ENCODE results near the gene SMARCA2. TPM values are rescaled to one million over a fixed set of nuclear protein-coding genes. Genes with fewer than 3 reads are reported as not detected.

Gene SMARCA2
- total and polyA plus RNA-seq, 4 experiments from 2014 or later, result 18.5 to 245 (median 142) TPM

GRCh38 chr9:2164268-2164667 lies 149.1 kb downstream of the SMARCA2 start:
- Histone ChIP-seq H3K36me3 (ENCODE audit: insufficient read depth, low read length) (peaks cover 16% of the 10 kb centered on the region), H3K27ac (ENCODE audit: low read depth, low read length) (no peak overlapping the region), H3K9me3 (ENCODE audit: control insufficient read depth in 1 of 2, low read length in 2 of 2) (no peaks in the 10 kb centered on the region), H3K27me3 (ENCODE audit: insufficient read depth, low read length) (no peaks in the 10 kb centered on the region), H3K4me3 (ENCODE audit: low read length in 2 of 2) (no peak overlapping the region), H3K4me1 (ENCODE audit: insufficient read depth, low read length) (peaks cover 18% of the 10 kb centered on the region)
- Mint-ChIP-seq H3K27ac (peak overlapping the region in 1 of 7 donors; percentile 19), H3K27me3 (no peaks in the 10 kb centered on the region), H3K36me3 (peaks cover 57 to 68% of the 10 kb centered on the region in 2 donors), H3K4me3 (no peak overlapping the region), H3K9me3 (no peaks in the 10 kb centered on the region), H3K4me1 (peaks cover 24 to 60% (median 48%) of the 10 kb centered on the region in 4 donors)
- intact Hi-C loops (cut with micrococcal nuclease), result no loop called here
- ChIA-PET POLR2A (ENCODE audit: partially characterized antibody) (no interaction called here), CTCF (ENCODE audit: partially characterized antibody) (no interaction called here)
- no peak for DNase-seq

- CTCF ChIA-PET (ENCODE audit: partially characterized antibody), result interaction anchor here (0.8 kb wide), 1 partner anchor 17 kb away, joined by 3 read pairs; no protein-coding TSS in a partner anchor
- intact Hi-C loops (cut with micrococcal nuclease), result no loop called here
These were observed 151.1 kb downstream of the SMARCA2 start for GRCh38 chr9:2166203-2166602.

DNA sequence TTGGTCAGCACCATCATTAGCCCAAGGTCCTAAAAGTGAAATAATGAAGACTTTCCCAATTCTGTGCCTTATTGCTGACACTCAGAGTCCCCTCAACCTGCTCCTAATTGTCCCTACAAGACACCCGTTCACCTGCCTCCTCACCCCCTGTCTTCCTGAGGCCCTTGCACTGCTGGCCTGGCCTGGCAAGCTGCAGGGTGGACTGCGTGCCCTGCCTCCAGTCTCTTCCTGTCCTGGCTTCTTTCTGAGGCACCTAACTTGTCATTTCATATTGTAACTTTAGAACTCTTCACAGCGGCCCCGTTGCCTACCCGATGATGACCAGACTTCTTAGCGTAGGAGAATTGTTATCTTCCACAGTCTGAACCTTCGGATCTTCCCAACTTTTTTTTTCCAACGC lies 153.9 kb downstream of the SMARCA2 start:
- Histone ChIP-seq H3K4me3 (ENCODE audit: low read length in 2 of 2) (no peak overlapping the region), H3K36me3 (ENCODE audit: insufficient read depth, low read length) (peaks cover 48% of the 10 kb centered on the region), H3K27me3 (ENCODE audit: insufficient read depth, low read length) (no peaks in the 10 kb centered on the region), H3K27ac (ENCODE audit: low read depth, low read length) (no peak overlapping the region), H3K9me3 (ENCODE audit: control insufficient read depth in 1 of 2, low read length in 2 of 2) (no peaks in the 10 kb centered on the region), H3K4me1 (ENCODE audit: insufficient read depth, low read length) (no peaks in the 10 kb centered on the region)
- peak overlapping the region in 2 of 7 donors; percentile 58 to 73 for H3K27ac Mint-ChIP-seq
- no peak overlapping the region for H3K4me3 Mint-ChIP-seq
- ChIA-PET CTCF (ENCODE audit: partially characterized antibody) (no interaction called here), POLR2A (ENCODE audit: partially characterized antibody) (no interaction called here)
- H3K9me3 Mint-ChIP-seq, result peaks cover 0 to 1% (median 0%) of the 10 kb centered on the region in 8 donors
- intact Hi-C loops (cut with micrococcal nuclease), result no loop called here
- no peak for DNase-seq
- no peaks in the 10 kb centered on the region for H3K27me3 Mint-ChIP-seq
- H3K36me3 Mint-ChIP-seq, result peaks cover 64 to 85% of the 10 kb centered on the region in 2 donors
- peaks cover 17 to 47% (median 33%) of the 10 kb centered on the region in 4 donors for H3K4me1 Mint-ChIP-seq

More at GRCh38 chr9:2166203-2166602, 151.1 kb downstream of the SMARCA2 start:
- DNase-seq, result no peak
- Mint-ChIP-seq H3K4me1 (peaks cover 16 to 45% (median 34%) of the 10 kb centered on the region in 4 donors), H3K4me3 (no peak overlapping the region), H3K27ac (peak overlapping the region in 1 of 7 donors; percentile 48), H3K36me3 (peaks cover 69 to 84% of the 10 kb centered on the region in 2 donors), H3K9me3 (no peaks in the 10 kb centered on the region), H3K27me3 (no peaks in the 10 kb centered on the region)
- POLR2A ChIA-PET (ENCODE audit: partially characterized antibody), result no interaction called here
- H3K9me3 ChIP-seq (ENCODE audit: control insufficient read depth in 1 of 2, low read length in 2 of 2), result no peaks in the 10 kb centered on the region
- peaks cover 7% of the 10 kb centered on the region for H3K4me1 ChIP-seq (ENCODE audit: insufficient read depth, low read length)
- H3K27me3 ChIP-seq (ENCODE audit: insufficient read depth, low read length), result no peaks in the 10 kb centered on the region
- no peak overlapping the region for H3K4me3 ChIP-seq (ENCODE audit: low read length in 2 of 2)
- no peak overlapping the region for H3K27ac ChIP-seq (ENCODE audit: low read depth, low read length)
- peaks cover 33% of the 10 kb centered on the region for H3K36me3 ChIP-seq (ENCODE audit: insufficient read depth, low read length)

- H3K36me3 ChIP-seq (ENCODE audit: insufficient read depth, low read length), result peaks cover 48% of the 10 kb centered on the region
- POLR2A ChIA-PET (ENCODE audit: partially characterized antibody), result no interaction called here
- Mint-ChIP-seq H3K4me3 (no peak overlapping the region), H3K36me3 (peaks cover 50 to 80% of the 10 kb centered on the region in 2 donors), H3K9me3 (peaks cover 0 to 1% (median 0%) of the 10 kb centered on the region in 8 donors), H3K4me1 (peaks cover 11 to 44% (median 32%) of the 10 kb centered on the region in 4 donors), H3K27ac (no peak overlapping the region), H3K27me3 (no peaks in the 10 kb centered on the region)
- intact Hi-C loops (cut with micrococcal nuclease), result no loop called here
- H3K27ac ChIP-seq (ENCODE audit: low read depth, low read length), result no peak overlapping the region
- H3K4me1 ChIP-seq (ENCODE audit: insufficient read depth, low read length), result no peaks in the 10 kb centered on the region
- H3K4me3 ChIP-seq (ENCODE audit: low read length in 2 of 2), result no peak overlapping the region
- DNase-seq, result no peak
- CTCF ChIA-PET (ENCODE audit: partially characterized antibody), result no interaction called here
- no peaks in the 10 kb centered on the region for H3K9me3 ChIP-seq (ENCODE audit: control insufficient read depth in 1 of 2, low read length in 2 of 2)
- H3K27me3 ChIP-seq (ENCODE audit: insufficient read depth, low read length), result no peaks in the 10 kb centered on the region
These were observed 155.6 kb downstream of the SMARCA2 start for GRCh38 chr9:2170722-2171121.

GRCh38 chr9:2173170-2173569 lies 158.0 kb downstream of the SMARCA2 start:
- intact Hi-C loops (cut with micrococcal nuclease), result no loop called here
- ChIA-PET POLR2A (ENCODE audit: partially characterized antibody) (no interaction called here), CTCF (ENCODE audit: partially characterized antibody) (no interaction called here)
- no peaks in the 10 kb centered on the region for H3K27me3 Mint-ChIP-seq
- no peak overlapping the region for H3K27ac ChIP-seq (ENCODE audit: low read depth, low read length)
- H3K4me3 ChIP-seq (ENCODE audit: low read length in 2 of 2), result no peak overlapping the region
- H3K27ac Mint-ChIP-seq, result peak overlapping the region in 2 of 7 donors; percentile 7 to 26
- peaks cover 10 to 38% (median 20%) of the 10 kb centered on the region in 4 donors for H3K4me1 Mint-ChIP-seq
- H3K36me3 Mint-ChIP-seq, result peaks cover 44 to 68% of the 10 kb centered on the region in 2 donors
- H3K27me3 ChIP-seq (ENCODE audit: insufficient read depth, low read length), result no peaks in the 10 kb centered on the region
- peaks cover 46% of the 10 kb centered on the region for H3K36me3 ChIP-seq (ENCODE audit: insufficient read depth, low read length)
- no peaks in the 10 kb centered on the region for H3K9me3 ChIP-seq (ENCODE audit: control insufficient read depth in 1 of 2, low read length in 2 of 2)
- H3K4me1 ChIP-seq (ENCODE audit: insufficient read depth, low read length), result no peaks in the 10 kb centered on the region
- no peak for DNase-seq
- H3K9me3 Mint-ChIP-seq, result peaks cover 0 to 1% (median 0%) of the 10 kb centered on the region in 8 donors
- no peak overlapping the region for H3K4me3 Mint-ChIP-seq

- DNase-seq, result no peak
- H3K4me1 ChIP-seq (ENCODE audit: insufficient read depth, low read length), result no peaks in the 10 kb centered on the region
- no peak overlapping the region for H3K27ac ChIP-seq (ENCODE audit: low read depth, low read length)
- intact Hi-C loops (cut with micrococcal nuclease), result no loop called here
- H3K36me3 Mint-ChIP-seq, result peaks cover 38 to 67% of the 10 kb centered on the region in 2 donors
- no peaks in the 10 kb centered on the region for H3K9me3 ChIP-seq (ENCODE audit: control insufficient read depth in 1 of 2, low read length in 2 of 2)
- no peak overlapping the region for H3K4me3 Mint-ChIP-seq
- no peaks in the 10 kb centered on the region for H3K27me3 ChIP-seq (ENCODE audit: insufficient read depth, low read length)
- ChIA-PET CTCF (ENCODE audit: partially characterized antibody) (no interaction called here), POLR2A (ENCODE audit: partially characterized antibody) (no interaction called here)
- H3K27me3 Mint-ChIP-seq, result no peaks in the 10 kb centered on the region
- peak overlapping the region in 2 of 7 donors; percentile 36 to 37 for H3K27ac Mint-ChIP-seq
- peaks cover 12 to 40% (median 20%) of the 10 kb centered on the region in 4 donors for H3K4me1 Mint-ChIP-seq
- H3K4me3 ChIP-seq (ENCODE audit: low read length in 2 of 2), result no peak overlapping the region
- peaks cover 0 to 1% (median 0%) of the 10 kb centered on the region in 8 donors for H3K9me3 Mint-ChIP-seq
- H3K36me3 ChIP-seq (ENCODE audit: insufficient read depth, low read length), result peaks cover 39% of the 10 kb centered on the region
These were observed 158.7 kb downstream of the SMARCA2 start for GRCh38 chr9:2173861-2174260.

GRCh38 chr9:2174306-2174705 lies 159.2 kb downstream of the SMARCA2 start:
- Histone ChIP-seq H3K4me1 (ENCODE audit: insufficient read depth, low read length) (no peaks in the 10 kb centered on the region), H3K27me3 (ENCODE audit: insufficient read depth, low read length) (no peaks in the 10 kb centered on the region), H3K4me3 (ENCODE audit: low read length in 2 of 2) (no peak overlapping the region), H3K9me3 (ENCODE audit: control insufficient read depth in 1 of 2, low read length in 2 of 2) (no peaks in the 10 kb centered on the region), H3K36me3 (ENCODE audit: insufficient read depth, low read length) (peaks cover 35% of the 10 kb centered on the region), H3K27ac (ENCODE audit: low read depth, low read length) (no peak overlapping the region)
- peaks cover 0 to 1% (median 0%) of the 10 kb centered on the region in 8 donors for H3K9me3 Mint-ChIP-seq
- ChIA-PET CTCF (ENCODE audit: partially characterized antibody) (no interaction called here), POLR2A (ENCODE audit: partially characterized antibody) (no interaction called here)
- H3K27me3 Mint-ChIP-seq, result no peaks in the 10 kb centered on the region
- peak overlapping the region in 3 of 7 donors; percentile 17 to 37 (median 36) for H3K27ac Mint-ChIP-seq
- H3K36me3 Mint-ChIP-seq, result peaks cover 33 to 62% of the 10 kb centered on the region in 2 donors
- no peak for DNase-seq
- H3K4me1 Mint-ChIP-seq, result peaks cover 13 to 42% (median 21%) of the 10 kb centered on the region in 4 donors
- intact Hi-C loops (cut with micrococcal nuclease), result no loop called here
- H3K4me3 Mint-ChIP-seq, result no peak overlapping the region

Data from CD4-positive, alpha-beta memory T cell (primary cell).